OCI-LY7 (cell line): ENCODE data around the gene VSIG8. TPM values are rescaled to one million over a fixed set of nuclear protein-coding genes. Genes with fewer than 3 reads are reported as not detected.
"Not testable (repeated sequence)": the region's sequence is repeated elsewhere in the genome, so short reads cannot be mapped to it uniquely, and the experiment has no call there.

Experiments
- BruUV-seq: library from RNA; stranded (reverse); fragments of 400-500 nt; replicated peaks from 2 replicates; lab custom pipeline; 2021; lab: Mats Ljungman, UMichigan
- CTCF ChIA-PET: fragments of 300-600 bp; sonication (Branson Sonifier 250); formaldehyde crosslinking; loops from one replicate; lab custom pipeline; 2022; ENCODE audit warnings: antibody characterized with exemption; ENCODE audit not compliant: unreplicated experiment; lab: Charles Lee
- POLR2A ChIA-PET: fragments of 300-600 bp; sonication (Branson Sonifier 250); formaldehyde crosslinking; loops from one replicate; lab custom pipeline; 2022; ENCODE audit warnings: antibody characterized with exemption; lab: Charles Lee
- DNase-seq: peaks from one replicate; pipeline ENCODE4 v3.0.0-alpha.2; 2015; ENCODE audit warnings: low spot score
- H2AFZ ChIP-seq: fragments of 200-600 bp; sonication (generic), shearing (Covaris generic); 2 replicates; pipeline ENCODE4 v1.6.1; 2014; ENCODE audit warnings: mild to moderate bottlenecking, antibody characterized with exemption, low read length, moderate library complexity
- H3K27ac ChIP-seq: fragments of 200-600 bp; sonication (generic); 2 replicates; pipeline ENCODE4 v1.5.1; 2014; ENCODE audit warnings: mixed run types, low read depth, mild to moderate bottlenecking, moderate library complexity, low read length, inconsistent platforms; ENCODE audit not compliant: poor library complexity, severe bottlenecking
- H3K36me3 ChIP-seq: fragments of 200-600 bp; sonication (generic); 2 replicates; pipeline ENCODE4 v1.6.1; 2014; ENCODE audit warnings: mild to moderate bottlenecking, antibody characterized with exemption, low read length, moderate library complexity, mixed read lengths; ENCODE audit not compliant: insufficient read depth
- H3K4me1 ChIP-seq: fragments of 200-600 bp; sonication (generic); 2 replicates; pipeline ENCODE4 v1.5.1; 2014; ENCODE audit warnings: mild to moderate bottlenecking, low read length; ENCODE audit not compliant: insufficient read depth, poor library complexity, severe bottlenecking
- H3K4me2 ChIP-seq: fragments of 200-600 bp; sonication (generic); 2 replicates; pipeline ENCODE4 v1.6.1; 2014; ENCODE audit warnings: mild to moderate bottlenecking, low read length
- H3K4me3 ChIP-seq: fragments of 200-600 bp; sonication (generic); 2 replicates; pipeline ENCODE4 v1.5.1; 2014; ENCODE audit warnings: mild to moderate bottlenecking, low read depth, low read length; ENCODE audit not compliant: poor library complexity, severe bottlenecking
- H3K79me2 ChIP-seq: fragments of 200-600 bp; sonication (generic); 2 replicates; pipeline ENCODE4 v1.6.1; 2016; ENCODE audit warnings: low read depth, mild to moderate bottlenecking, low read length, moderate library complexity, mixed read lengths; ENCODE audit not compliant: insufficient read depth
- H3K9me2 ChIP-seq: fragments of 200-600 bp; sonication (generic); 2 replicates; pipeline ENCODE4 v1.6.1; 2016; ENCODE audit warnings: mild to moderate bottlenecking, low read length, mixed read lengths; ENCODE audit not compliant: insufficient read depth
- H3K9me3 ChIP-seq: fragments of 200-600 bp; sonication (generic); 2 replicates; pipeline ENCODE4 v1.6.1; 2014; ENCODE audit warnings: mild to moderate bottlenecking, mixed run types, low read length, mixed read lengths
- H4K20me1 ChIP-seq: fragments of 200-600 bp; sonication (generic); 2 replicates; pipeline ENCODE4 v1.6.1; 2014; ENCODE audit warnings: mild to moderate bottlenecking, antibody characterized with exemption, low read length, moderate library complexity, mixed read lengths; ENCODE audit not compliant: insufficient read depth
- EZH2phosphoT487 ChIP-seq: fragments of 200-600 bp; sonication (generic); IDR thresholded peaks from 2 replicates; pipeline ENCODE4 v1.6.1; 2018; ENCODE audit warnings: low read depth, borderline replicate concordance, mild to moderate bottlenecking, mixed run types, antibody characterized with exemption, low read length, moderate library complexity, mixed read lengths
- intact Hi-C: fragments of 100-400 bp; cut with micrococcal nuclease; formaldehyde crosslinking; loops from one replicate; pipeline ENCODE4 v1.10.0; 2022; ENCODE audit not compliant: unreplicated experiment
- total RNA-seq, 2 experiments: library from RNA; depleted of rRNA in 1 of 2; stranded (reverse); fragments of >200 nt in 1 of 2; shearing (Covaris generic) in 1 of 2; gene quantifications; 2 replicates each; pipeline ENCODE4 v1.2.3, GENCODE V29; 2014 to 2022
- TF ChIP-seq, protein P1 (sequence below): fragments of 200-600 bp; sonication (generic); conservative IDR thresholded peaks from 2 replicates; pipeline ENCODE4 v1.5.1; 2014; ENCODE audit warnings: mild to moderate bottlenecking, antibody characterized with exemption, low read length, moderate library complexity, mixed read lengths

Gene VSIG8
- total RNA-seq, 2 experiments from 2014 or later = not detected

DNA sequence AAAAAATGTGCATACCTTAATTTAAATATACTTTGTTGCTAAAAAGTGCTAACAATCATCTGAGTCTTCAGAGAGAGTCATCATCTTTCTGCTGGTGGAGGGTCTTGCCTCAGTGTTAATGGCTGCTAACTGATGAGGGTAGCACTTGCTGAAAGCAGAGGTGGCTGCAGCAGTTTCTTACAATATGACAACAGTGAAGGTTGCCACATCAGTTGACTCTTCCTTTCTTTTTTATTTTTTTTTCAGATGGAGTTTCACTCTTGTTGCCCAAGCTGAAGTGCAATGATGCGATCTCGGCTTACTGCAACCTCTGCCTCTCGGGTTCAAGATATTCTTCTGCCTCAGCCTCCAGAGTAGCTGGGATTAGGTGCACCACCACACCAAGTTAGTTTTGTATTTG lies 40.1 kb upstream of the VSIG8 start:
- POLR2A ChIA-PET = no interaction called here
- TF ChIP-seq, protein P1, sequence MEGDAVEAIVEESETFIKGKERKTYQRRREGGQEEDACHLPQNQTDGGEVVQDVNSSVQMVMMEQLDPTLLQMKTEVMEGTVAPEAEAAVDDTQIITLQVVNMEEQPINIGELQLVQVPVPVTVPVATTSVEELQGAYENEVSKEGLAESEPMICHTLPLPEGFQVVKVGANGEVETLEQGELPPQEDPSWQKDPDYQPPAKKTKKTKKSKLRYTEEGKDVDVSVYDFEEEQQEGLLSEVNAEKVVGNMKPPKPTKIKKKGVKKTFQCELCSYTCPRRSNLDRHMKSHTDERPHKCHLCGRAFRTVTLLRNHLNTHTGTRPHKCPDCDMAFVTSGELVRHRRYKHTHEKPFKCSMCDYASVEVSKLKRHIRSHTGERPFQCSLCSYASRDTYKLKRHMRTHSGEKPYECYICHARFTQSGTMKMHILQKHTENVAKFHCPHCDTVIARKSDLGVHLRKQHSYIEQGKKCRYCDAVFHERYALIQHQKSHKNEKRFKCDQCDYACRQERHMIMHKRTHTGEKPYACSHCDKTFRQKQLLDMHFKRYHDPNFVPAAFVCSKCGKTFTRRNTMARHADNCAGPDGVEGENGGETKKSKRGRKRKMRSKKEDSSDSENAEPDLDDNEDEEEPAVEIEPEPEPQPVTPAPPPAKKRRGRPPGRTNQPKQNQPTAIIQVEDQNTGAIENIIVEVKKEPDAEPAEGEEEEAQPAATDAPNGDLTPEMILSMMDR = no peak
- TF ChIP-seq EZH2phosphoT487 = no peak
- Histone ChIP-seq H3K4me1 (no peaks in the 10 kb centered on the region), H3K79me2 (no peaks in the 10 kb centered on the region), H3K4me3 (no peak overlapping the region), H2AFZ (no peak overlapping the region), H3K9me2 (no peaks in the 10 kb centered on the region), H3K36me3 (no peaks in the 10 kb centered on the region), H3K27ac (no peak overlapping the region), H3K4me2 (no peak overlapping the region), H4K20me1 (no peaks in the 10 kb centered on the region), H3K9me3 (no peaks in the 10 kb centered on the region)
- no peak for DNase-seq
- intact Hi-C loops = no loop called here
- BruUV-seq = no TSS peak
- CTCF ChIA-PET = no interaction called here

GRCh38 chr1:159900755-159901360 lies 38.4 kb upstream of the VSIG8 start:
- POLR2A ChIA-PET = interaction anchor here (0.6 kb wide), 1 partner anchor 825 kb away, joined by 4 read pairs; no protein-coding TSS in a partner anchor
- intact Hi-C loops = no loop called here
- no peaks in the 10 kb centered on the region for H4K20me1 ChIP-seq
- H3K9me2 ChIP-seq = no peaks in the 10 kb centered on the region
- no TSS peak for BruUV-seq
- no peaks in the 10 kb centered on the region for H3K4me1 ChIP-seq
- H3K4me3 ChIP-seq = no peak overlapping the region
- no peaks in the 10 kb centered on the region for H3K79me2 ChIP-seq
- no peak overlapping the region for H2AFZ ChIP-seq
- no peak for TF ChIP-seq EZH2phosphoT487
- TF ChIP-seq, protein P1 = no peak
- H3K27ac ChIP-seq = no peak overlapping the region
- CTCF ChIA-PET = no interaction called here
- no peak for DNase-seq
- no peaks in the 10 kb centered on the region for H3K36me3 ChIP-seq
- H3K4me2 ChIP-seq = no peak overlapping the region
- no peaks in the 10 kb centered on the region for H3K9me3 ChIP-seq

- TF ChIP-seq EZH2phosphoT487 = no peak
- TF ChIP-seq, protein P1 = no peak
- Histone ChIP-seq H3K9me2 (no peaks in the 10 kb centered on the region), H3K36me3 (no peaks in the 10 kb centered on the region), H3K4me1 (no peaks in the 10 kb centered on the region), H4K20me1 (no peaks in the 10 kb centered on the region), H3K4me3 (no peak within 1 kb of the TSS), H3K9me3 (no peaks in the 10 kb centered on the region), H2AFZ (no peak within 1 kb of the TSS), H3K79me2 (no peaks in the 10 kb centered on the region), H3K27ac (no peak within 1 kb of the TSS), H3K4me2 (no peak within 1 kb of the TSS)
- ChIA-PET POLR2A (no interaction called here), CTCF (no interaction called here)
- no peak for DNase-seq
- intact Hi-C loops = no loop called here
- no TSS peak for BruUV-seq
Measured at GRCh38 chr1:159900086-159900680, 37.7 kb upstream of the VSIG8 start, which contains the start of gene CFAP45. Gene CFAP45, minus strand, starts transcription at chr1:159900165. Its CDS starts 67 bp downstream, at chr1:159900098.

DNA sequence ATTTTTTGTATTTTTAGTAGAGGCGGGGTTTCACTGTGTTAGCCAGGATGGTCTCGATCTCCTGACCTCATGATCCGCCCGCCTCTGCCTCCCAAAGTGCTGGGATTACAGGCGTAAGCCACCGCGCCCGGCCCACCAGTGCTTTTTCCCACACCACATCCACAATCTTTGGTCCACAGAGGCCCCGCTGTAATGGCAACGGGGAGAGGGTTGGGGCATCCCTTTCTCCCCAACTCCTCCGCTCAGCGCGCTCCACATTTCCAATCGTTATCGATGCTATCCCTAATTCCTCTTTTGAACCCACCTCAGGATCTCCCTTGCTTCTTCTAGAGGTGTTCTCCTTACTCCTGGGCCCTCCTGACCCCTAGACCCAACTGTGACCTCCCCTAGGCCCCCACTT lies 37.2 kb upstream of the VSIG8 start:
- intact Hi-C loops, POLR2A ChIA-PET: not testable (repeated sequence)

More for the DNA sequence above, 37.2 kb upstream of the VSIG8 start:
- BruUV-seq, H3K79me2 ChIP-seq, H2AFZ ChIP-seq, H3K9me2 ChIP-seq, H3K36me3 ChIP-seq, CTCF ChIA-PET, H3K9me3 ChIP-seq, H3K4me2 ChIP-seq, H3K4me3 ChIP-seq, DNase-seq, H3K27ac ChIP-seq, H3K4me1 ChIP-seq, H4K20me1 ChIP-seq: not testable (repeated sequence)
